ENCODE data around the gene HOTAIR.

The HOTAIR gene

DNA sequence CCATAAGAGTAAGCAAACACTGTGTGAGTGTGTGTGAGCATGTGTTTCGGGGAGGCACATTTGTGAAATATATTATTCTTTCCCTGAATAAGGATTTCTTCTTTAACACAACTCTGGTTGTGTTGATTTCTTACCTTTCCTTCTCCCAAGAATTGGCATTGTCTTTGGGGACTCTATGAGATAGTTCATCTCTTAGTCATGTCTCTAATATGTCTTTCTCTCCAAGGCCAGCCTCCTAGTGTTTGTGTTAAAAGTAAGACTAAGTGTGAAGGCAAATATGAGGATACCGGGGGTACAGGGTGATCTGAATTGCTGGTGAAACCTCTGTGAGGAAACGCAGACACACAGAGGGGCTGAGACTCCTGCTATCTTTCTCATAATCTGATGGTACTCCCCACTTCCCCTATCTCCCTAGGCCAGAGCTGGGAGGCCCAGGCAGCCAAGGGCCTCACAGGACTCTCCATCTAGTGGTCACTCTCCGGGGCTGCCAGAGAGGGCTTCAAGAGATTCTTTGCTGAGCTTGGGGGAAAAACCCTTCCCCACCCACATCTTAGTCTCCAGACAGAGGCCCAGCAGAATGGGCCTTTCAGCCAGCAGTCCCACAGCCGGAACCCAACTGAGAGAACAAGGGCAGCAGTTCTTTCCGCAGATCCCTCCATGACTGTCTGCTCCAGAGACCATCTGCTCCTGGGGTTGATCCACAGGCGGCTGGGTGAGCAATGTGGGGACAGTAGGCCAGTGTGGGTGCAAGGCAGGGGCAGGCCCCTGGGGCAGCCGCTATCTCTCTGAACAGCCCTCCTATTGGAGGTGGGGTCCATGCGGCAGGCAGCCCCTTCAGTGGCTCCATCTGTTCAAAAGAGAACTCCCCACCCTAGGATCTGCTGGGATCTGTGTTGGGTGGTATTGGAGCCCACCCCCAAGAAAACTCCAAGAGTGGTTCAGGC lies 25.8 kb downstream of the HOTAIR start:
- no peak for DNase-seq (ENCODE audit: low read depth in 2 of 2)

DNA sequence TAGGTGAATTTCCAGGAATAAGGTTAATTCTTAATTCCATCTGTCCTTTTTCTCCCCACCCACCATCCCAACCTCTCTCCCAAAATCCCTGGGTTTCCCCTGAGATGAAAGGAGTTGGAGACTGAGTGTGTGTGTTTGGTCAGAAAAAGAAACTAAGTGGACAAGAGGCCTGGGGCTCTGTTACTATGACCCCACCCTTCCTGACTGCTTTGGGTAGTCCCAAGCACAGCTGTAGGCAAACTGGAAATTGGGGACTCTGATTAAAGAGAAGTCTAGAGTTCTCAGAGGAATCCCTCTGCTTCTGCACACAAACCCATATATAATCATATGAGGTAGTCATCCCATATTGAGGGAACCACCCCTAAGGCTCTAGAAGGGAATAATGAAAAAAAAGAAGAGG lies 27.0 kb downstream of the HOTAIR start:
- no peak for DNase-seq (ENCODE audit: low read depth in 2 of 2)

DNA sequence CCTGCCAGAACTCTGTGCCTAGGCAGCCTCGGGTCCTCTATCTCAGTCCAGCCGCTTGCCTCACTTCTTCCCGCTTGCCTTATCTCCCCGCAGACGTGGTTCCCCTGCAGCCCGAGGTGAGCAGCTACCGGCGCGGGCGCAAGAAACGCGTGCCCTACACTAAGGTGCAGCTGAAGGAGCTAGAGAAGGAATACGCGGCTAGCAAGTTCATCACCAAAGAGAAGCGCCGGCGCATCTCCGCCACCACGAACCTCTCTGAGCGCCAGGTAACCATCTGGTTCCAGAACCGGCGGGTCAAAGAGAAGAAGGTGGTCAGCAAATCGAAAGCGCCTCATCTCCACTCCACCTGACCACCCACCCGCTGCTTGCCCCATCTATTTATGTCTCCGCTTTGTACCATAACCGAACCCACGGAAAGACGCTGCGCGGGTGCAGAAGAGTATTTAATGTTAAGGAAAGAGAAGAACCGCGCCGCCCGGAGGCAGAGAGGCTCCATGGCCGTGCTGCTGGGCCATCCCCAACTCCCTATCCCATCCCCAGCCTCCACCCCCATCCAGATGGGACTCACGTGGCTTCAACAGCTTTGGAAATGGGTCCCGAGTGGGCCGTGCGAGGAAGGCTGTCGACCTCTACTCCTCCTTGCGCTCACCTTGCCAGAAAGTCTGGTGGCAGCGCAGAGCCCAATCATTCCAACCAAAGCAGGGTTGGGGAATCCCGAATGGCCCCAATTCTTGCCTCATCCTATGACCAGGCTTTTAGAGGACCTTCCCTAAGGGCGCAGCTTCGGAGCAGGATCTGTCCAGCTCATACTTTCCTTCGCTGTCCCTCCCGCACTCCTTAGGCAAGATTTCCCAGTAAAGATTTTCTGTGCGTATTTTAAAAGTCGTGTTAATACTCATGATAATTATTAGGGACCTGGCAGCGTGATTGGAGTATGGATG lies 29.6 kb downstream of the HOTAIR start:
- no peak for DNase-seq (ENCODE audit: low read depth in 2 of 2)

DNA sequence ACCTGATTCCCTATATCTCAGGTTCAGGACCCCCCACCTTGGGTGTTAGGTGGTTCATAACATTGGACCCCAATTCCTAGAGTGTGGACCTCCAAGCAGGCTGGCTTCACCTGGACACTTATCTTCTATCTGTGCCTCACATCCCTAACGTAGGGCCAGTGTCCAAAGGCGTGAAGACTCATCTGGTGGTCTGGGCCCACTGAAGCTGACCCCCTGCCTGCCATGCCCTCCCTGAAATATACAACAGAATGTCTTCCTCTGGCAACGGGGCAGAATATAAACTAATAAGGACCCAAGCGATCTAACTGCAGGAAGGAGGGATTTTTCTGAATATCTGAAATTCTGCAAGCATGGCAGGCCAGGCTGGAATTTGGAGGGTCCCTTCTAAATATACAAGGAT lies 30.5 kb downstream of the HOTAIR start:
- no peak for DNase-seq (ENCODE audit: low read depth in 2 of 2)

DNA sequence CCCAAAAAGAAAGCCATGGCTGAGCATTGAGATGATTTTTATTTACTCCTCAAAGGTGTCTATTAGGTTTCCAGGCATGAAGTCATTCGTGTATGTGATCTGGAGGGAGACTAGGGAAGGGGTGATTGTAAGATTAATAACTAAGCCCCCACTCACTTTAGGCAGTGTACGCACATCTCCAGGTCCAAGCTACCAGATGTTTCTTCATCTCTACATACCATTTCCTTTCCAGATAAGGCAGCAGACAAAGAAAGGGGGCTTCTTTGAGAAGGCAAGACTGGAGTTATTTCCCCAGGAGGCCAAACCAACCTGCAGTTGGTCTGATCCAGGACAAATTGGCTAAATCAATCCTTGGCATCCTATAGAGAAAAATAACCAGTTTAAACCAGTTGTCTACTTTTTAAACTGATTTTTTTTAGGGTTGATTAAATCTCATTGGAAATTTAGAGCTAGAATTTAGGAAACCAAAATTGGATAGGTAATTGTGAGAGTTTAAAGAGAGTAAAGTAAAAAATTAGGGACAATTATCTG lies 32.2 kb downstream of the HOTAIR start:
- DNase-seq (ENCODE audit: low read depth in 2 of 2), result no peak

DNA sequence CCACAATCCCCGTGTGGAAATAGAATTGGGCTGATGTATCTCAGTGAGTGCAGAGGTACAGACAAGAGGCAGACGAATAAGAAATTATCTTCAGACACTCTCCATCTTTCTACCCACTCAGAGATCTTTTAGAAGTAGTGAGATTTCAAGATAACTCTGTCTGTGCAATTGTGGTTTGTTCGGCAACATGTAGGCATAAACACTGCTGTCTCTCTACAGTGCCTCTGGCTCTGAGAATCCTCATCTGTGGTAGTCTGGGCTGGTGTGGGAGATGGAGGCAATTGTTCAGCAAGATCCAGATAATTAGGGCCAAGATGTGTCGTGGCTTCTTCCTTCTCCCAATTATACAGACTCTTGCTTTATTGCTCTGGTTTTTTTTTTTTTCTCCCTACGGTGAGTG lies 33.0 kb downstream of the HOTAIR start:
- DNase-seq (ENCODE audit: low read depth in 2 of 2), result no peak

DNA sequence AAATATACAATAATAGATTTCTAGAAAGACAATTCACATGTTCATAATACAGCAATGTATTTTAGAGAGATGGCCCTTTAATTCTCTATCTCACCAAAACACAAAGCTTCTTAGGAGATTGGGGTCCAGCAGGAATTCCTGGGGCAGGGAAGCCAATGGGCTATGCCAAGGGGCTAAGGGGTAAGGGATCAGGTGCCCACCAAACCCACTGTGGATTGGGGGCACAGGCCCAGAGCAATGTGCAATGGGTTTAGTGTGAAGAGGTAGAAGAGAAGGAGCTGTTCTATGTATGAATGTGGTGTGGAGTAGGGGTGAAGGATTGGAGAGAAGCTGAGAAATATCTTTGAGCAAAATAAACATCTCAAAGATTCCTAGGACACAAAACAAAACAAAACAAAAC lies 33.6 kb downstream of the HOTAIR start:
- DNase-seq (ENCODE audit: low read depth in 2 of 2), result no peak

DNA sequence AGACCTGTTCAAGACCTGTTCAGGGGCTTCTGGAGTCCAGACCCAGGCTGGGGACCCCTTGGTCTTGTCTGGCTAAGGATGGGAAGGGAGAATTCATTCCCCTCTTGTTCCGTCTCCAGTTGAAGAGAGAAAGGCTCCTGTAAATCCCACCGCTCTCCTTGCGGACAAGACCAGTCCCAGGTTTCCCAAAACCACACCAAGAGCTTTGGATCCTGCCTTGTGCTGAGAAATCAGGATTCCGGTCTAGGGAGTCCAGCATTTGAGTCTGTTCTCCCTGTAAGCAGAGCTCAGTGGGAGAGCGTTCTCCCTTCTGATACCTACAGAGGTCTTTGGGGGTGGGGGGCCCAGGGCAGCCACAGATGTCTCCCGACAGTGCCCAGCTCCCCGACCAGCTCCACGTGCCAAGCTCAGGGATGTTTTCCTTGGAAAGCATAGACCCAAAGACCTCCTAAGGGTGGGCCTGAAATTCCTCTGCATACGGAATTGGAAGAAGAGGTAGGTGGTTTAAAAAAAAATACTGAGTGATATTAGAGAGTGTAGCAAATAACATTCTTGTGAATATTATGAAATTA lies 34.2 kb downstream of the HOTAIR start:
- DNase-seq (ENCODE audit: low read depth in 2 of 2), result no peak

DNA sequence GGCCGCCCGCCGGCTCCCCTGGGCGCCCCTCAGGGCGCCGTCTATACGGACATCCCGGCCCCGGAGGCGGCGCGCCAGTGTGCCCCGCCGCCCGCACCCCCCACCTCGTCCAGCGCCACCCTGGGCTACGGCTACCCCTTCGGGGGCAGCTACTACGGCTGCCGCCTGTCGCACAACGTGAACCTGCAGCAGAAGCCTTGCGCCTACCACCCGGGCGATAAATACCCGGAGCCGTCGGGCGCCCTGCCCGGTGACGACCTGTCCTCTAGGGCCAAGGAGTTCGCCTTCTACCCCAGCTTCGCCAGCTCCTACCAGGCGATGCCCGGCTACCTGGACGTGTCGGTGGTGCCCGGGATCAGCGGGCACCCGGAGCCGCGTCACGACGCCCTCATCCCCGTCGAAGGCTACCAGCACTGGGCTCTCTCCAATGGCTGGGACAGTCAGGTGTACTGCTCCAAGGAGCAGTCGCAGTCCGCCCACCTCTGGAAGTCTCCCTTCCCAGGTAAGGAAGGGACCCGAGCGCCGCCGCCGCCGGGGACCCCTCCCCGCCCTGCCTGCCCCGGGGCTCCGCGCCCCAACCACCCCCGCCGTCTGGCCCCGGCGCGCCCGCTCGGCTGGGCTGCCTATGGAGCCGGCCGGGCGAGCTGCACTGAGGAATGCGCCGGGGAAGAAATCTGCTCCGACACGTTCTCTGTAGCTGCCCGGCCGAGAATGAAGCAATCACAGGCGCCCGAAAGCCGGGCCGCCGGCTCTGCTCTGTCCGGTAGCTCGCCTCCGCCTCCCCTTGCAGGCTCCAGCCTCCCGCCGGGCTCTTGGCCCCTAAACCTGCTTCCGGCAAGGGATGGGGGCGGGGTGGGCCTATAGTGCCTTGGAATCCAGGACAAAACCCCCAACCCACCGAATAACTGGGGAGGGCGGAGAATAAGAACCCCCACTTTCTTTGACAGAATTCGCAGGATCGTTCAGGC lies 35.3 kb downstream of the HOTAIR start:
- no peak for DNase-seq (ENCODE audit: low read depth in 2 of 2)

DNA sequence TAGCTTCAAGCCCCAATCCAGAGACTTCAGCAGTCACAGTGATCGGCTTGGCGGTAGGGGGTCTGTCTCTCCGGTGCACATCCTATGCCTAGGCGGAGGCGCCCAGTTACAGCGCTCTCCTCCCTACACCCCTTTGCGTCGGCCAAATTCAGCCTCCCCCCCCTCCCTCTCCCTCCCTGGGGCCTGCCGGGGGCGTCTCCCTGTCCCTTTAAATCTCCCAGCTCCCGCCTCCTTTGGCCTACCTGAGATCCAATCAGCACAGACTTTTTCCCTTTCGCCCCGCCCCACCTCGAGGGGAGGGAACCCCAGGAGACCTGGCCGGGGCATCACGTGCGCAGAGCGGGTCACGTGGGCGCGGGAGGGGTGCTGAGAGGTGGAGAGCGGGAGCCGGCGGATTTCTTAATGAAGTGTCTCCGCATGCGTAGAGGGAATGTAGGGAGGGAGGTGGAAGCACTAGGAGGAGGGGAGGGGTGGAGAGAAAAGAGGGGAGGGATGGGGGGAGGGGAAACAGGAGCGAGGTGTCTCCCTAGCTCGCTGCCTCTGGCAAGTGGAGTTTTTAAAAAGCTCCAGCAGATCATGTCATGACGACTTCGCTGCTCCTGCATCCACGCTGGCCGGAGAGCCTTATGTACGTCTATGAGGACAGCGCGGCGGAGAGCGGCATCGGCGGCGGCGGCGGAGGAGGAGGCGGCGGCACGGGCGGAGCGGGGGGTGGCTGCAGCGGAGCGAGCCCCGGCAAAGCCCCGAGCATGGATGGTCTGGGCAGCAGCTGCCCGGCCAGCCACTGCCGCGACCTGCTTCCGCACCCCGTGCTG lies 36.2 kb downstream of the HOTAIR start, which contains the start of gene HOXC13:
TSS of gene HOXC13 (plus strand) at position 506 of the 815 bp plus-strand sequence. CDS start at position 582, 76 bp downstream.
- peak; percentile 17 to 44 for DNase-seq (ENCODE audit: low read depth in 2 of 2)

DNA sequence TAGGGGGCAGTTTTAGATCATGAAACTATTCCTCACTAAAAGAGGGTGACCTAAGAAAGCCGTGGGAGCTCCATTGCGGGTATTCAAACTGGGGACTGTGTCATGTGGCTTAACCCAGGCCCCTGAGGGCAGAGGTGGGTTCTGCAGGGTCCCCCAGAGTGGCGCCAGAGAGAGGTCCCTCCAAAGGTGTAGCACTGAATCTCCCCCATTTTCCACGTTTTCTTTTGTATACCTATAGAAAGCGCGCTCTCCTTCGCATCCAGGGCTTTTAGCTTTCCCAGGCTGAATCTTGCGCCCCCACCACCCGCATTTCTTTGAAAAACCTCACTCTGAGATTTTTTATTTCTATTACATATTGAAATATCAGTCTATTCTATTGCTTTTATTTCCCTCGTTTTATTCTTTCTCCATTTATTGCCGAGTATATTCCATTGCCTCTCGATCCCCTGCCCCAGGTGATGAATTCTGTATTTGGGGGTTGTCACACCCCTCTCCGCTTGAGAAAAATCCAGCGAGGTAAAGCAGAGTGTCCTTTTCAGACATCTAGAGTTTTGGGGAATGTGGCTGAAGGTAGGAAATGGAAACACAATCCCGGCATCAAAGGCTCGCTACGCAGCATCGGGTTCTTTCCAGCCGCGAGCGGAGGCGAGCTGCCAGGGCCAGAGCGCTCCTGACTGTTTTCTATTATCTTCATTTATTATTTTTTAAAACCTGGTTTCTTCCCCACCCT lies 37.0 kb downstream of the HOTAIR start:
- no peak for DNase-seq (ENCODE audit: low read depth in 2 of 2)

DNA sequence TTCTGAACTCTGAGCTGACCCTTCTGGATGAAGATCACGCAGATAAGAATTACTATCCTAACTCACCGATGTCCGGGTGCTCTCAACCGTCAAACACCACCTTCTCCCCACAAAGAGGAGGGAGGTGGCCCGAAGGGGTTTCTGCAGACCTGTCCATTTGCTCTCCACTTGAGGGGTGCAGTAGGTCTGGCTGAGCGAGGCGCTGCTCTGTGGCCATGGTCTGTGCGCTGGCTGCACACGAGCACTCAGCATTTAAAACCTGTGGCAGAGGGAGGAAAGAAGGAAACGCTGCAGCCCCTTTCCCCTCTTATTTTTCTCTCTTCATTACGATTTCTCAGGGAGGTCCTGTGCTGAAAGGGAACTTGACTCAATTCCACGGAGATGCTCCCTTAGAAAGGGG lies 37.7 kb downstream of the HOTAIR start:
- DNase-seq (ENCODE audit: low read depth in 2 of 2), result no peak

DNA sequence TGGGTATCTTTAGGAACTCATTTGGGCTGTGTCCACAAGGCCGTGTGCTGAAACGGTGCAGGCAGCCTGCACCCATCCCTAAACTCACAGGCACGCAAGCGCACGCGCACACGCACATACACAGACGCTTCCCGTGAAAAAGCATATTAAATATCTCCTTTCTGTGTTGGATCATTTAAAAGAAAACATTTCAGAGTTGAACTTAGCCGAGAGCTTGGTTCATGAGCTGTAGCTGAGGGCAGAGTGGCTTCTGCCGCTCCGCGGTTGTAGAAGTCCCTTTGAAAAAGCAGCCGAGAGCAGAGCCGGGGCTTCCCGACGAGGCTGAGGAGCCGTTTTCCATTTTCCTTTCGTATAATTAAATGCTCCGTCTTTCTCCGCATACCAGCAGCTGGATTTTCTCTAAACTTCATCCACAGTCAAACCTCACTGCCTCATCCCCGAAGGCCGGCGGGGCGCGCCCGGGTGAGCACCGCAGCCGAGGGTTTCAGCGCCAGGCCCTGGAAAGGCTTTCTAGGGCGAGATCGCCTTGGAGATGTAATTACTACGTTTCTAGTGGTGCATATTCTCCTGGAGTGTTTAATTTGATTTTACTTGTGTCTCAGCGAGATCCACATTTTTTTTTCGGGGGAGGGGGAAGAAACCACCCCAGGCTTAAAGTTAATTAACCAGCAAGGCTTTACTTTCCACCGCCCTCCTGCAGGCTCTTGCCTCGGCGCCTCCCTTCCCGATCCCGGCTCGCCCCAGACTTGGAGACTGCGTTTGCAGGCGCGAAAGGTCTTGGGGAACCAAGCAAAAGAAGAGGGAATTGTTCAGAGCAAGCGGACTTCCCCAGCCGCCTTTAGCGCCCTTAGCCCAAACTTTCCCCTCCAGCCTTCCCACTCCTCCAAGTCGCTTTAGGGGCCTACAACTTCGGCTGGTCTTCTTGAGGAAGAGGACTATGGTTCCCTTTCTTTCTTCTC lies 39.1 kb downstream of the HOTAIR start:
- no peak for DNase-seq (ENCODE audit: low read depth in 2 of 2)

DNA sequence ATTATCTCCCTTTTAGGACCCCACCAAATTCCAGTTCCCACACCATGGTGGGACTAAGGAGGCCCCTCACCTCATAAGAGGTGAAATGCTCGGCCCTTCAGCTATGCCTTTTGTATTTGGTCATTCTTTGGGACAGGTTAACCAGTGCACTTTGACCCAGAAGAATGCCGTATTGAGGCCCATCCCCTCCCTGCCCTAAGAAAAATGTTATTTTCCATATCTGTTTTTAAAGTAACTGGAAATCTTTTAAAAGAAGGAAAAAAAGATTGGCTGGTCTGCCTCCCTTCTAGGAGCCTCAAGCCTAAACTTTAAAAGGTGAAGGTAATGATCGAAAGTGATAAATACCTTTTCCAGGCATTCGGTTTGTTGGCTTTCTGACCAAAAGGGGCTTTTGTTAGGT lies 41.8 kb downstream of the HOTAIR start:
- DNase-seq (ENCODE audit: low read depth in 2 of 2), result no peak

DNA sequence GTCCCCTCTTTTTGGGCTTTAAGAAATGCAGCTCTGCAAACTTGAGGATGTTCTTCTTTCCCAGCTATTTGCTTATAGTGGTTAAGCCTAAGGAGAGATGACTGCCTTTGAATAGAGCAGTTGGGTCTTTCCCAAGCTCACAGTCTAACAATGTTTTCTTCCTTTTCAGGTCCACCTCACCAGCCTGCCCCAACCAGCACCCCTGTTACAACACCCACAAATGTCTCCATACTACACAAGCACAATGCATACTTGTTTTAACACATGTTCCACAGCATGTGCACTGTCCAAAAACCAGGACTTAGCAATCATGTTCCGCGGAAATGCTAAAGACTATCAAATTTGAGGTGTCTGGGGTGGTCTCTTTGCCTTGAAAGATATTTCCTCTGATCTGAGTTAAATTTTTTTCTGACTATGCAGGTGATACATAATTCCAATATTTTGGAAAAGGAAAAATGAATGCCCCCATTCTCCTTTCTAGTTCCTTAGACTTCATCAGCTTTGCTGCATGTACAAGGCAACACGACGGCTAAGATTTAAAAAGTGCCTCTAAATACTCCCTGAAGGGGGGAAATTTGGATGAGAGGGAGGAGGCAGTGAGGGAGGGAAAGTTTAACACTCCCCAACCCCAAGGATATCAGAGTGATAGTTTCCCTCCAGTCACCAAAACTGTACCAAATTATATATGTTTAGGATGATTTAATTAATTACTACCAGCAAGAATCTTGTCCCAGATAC lies 42.7 kb downstream of the HOTAIR start:
- no peak for DNase-seq (ENCODE audit: low read depth in 2 of 2)

DNA sequence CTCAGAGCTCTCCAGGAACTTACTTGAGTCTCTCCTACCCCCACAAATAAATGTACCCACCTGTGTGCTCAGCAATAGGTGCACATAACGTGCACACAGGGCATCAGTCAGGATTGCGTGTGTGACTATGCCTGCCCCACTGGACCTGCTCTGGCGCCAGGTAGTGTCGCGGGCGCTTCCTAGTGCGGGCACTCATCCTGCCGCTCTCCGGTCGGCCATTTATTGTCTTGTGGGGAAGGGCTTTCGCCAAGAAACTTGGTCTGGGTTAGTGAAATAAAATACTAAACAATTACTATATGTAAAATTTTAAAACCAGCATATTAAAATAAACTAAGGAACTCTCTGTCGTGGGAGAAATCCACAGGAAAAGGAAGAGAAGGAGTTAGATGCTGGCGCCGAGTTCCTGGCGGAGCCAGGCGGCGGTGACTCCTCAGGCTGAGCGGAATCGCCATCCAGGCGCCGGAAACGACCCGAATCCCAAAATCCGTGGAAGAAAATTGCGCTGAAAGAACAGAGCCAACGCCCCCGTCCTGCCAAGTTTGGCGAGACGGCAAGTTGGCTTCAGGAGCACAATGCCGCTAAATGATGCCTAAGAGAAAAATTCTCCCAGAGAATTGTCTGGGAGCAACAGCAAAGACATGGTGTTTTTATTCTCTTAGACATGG lies 44.0 kb downstream of the HOTAIR start:
- DNase-seq (ENCODE audit: low read depth in 2 of 2), result no peak

DNA sequence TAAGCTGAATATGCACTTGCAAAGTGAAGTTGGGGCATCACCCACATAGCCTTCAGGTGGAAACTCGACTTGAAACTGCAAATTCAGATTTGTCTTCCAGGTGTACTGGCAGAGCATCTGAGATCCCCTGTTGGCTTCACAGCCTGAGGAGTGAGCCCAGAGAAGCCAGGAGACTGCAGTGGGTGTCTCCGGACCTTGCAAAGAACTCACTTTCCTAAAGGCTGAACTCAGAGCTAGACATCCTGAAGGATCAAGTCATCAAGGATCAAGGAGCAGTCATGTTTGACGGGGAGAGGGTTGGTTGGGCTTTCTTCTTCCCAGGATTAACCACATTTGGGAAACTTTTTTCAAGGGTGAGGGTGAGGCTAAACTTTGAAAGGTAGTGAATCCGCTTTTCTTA lies 45.2 kb downstream of the HOTAIR start:
- no peak for DNase-seq (ENCODE audit: low read depth in 2 of 2)

Data from stimulated activated CD8-positive, alpha-beta memory T cell treated with anti-CD3 and anti-CD28 coated beads, Interleukin-15, amount 100 ng/mL, for 48 hours (primary cell).